Measurements from ENCODE around the gene FHL1.

DNA sequence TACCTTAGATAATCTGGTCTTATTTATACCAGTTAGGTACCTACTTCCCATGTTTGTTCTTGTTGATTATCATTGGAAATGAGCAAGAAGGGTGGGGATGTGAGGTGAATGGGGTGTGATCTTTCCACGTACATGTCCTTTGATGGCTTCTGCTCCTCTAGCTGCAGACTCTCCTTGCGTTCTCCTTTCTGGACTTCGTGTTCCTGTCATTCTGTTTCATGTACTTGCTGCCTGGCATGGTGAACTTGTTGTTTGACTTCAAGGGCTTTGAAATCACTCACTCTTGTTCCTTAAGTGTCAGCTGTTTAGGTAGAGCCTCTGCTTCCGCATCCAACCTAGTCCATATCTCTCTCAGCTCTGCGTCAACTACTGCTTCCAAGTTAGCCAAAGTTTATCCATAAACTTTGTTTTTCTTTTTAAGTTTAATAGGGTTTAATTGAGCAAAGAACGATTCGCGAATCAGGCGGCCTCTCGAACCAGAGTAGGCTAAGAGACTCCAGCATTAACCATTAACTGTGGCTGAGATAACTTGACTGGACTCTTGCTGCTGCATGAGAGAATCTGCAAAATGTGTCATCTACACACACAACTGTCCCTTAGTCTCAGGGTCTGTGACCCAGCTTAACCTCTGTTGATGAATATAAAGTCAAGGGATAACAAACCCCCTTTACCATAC, 42.8 kb downstream of the FHL1 start:
- TF ChIP-seq, protein P1, sequence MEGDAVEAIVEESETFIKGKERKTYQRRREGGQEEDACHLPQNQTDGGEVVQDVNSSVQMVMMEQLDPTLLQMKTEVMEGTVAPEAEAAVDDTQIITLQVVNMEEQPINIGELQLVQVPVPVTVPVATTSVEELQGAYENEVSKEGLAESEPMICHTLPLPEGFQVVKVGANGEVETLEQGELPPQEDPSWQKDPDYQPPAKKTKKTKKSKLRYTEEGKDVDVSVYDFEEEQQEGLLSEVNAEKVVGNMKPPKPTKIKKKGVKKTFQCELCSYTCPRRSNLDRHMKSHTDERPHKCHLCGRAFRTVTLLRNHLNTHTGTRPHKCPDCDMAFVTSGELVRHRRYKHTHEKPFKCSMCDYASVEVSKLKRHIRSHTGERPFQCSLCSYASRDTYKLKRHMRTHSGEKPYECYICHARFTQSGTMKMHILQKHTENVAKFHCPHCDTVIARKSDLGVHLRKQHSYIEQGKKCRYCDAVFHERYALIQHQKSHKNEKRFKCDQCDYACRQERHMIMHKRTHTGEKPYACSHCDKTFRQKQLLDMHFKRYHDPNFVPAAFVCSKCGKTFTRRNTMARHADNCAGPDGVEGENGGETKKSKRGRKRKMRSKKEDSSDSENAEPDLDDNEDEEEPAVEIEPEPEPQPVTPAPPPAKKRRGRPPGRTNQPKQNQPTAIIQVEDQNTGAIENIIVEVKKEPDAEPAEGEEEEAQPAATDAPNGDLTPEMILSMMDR (IDR thresholded peaks at IDR 0.05): no peak
- TF ChIP-seq, protein P2, sequence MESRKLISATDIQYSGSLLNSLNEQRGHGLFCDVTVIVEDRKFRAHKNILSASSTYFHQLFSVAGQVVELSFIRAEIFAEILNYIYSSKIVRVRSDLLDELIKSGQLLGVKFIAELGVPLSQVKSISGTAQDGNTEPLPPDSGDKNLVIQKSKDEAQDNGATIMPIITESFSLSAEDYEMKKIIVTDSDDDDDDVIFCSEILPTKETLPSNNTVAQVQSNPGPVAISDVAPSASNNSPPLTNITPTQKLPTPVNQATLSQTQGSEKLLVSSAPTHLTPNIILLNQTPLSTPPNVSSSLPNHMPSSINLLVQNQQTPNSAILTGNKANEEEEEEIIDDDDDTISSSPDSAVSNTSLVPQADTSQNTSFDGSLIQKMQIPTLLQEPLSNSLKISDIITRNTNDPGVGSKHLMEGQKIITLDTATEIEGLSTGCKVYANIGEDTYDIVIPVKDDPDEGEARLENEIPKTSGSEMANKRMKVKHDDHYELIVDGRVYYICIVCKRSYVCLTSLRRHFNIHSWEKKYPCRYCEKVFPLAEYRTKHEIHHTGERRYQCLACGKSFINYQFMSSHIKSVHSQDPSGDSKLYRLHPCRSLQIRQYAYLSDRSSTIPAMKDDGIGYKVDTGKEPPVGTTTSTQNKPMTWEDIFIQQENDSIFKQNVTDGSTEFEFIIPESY (IDR thresholded peaks at IDR 0.05; ENCODE audit: borderline replicate concordance, low read depth): no peak
- TF ChIP-seq TEAD4 (IDR thresholded peaks at IDR 0.05; ENCODE audit: borderline replicate concordance, insufficient read depth): no peak
- TF ChIP-seq GATA2 (CRISPR knock-in tag; IDR thresholded peaks at IDR 0.05): no peak
- TF ChIP-seq POLR2AphosphoS5 (IDR thresholded peaks at IDR 0.05; ENCODE audit: low read depth, low read length): no peak
- TF ChIP-seq, protein P3, sequence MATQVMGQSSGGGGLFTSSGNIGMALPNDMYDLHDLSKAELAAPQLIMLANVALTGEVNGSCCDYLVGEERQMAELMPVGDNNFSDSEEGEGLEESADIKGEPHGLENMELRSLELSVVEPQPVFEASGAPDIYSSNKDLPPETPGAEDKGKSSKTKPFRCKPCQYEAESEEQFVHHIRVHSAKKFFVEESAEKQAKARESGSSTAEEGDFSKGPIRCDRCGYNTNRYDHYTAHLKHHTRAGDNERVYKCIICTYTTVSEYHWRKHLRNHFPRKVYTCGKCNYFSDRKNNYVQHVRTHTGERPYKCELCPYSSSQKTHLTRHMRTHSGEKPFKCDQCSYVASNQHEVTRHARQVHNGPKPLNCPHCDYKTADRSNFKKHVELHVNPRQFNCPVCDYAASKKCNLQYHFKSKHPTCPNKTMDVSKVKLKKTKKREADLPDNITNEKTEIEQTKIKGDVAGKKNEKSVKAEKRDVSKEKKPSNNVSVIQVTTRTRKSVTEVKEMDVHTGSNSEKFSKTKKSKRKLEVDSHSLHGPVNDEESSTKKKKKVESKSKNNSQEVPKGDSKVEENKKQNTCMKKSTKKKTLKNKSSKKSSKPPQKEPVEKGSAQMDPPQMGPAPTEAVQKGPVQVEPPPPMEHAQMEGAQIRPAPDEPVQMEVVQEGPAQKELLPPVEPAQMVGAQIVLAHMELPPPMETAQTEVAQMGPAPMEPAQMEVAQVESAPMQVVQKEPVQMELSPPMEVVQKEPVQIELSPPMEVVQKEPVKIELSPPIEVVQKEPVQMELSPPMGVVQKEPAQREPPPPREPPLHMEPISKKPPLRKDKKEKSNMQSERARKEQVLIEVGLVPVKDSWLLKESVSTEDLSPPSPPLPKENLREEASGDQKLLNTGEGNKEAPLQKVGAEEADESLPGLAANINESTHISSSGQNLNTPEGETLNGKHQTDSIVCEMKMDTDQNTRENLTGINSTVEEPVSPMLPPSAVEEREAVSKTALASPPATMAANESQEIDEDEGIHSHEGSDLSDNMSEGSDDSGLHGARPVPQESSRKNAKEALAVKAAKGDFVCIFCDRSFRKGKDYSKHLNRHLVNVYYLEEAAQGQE (IDR thresholded peaks at IDR 0.05; ENCODE audit: low read depth, low read length): no peak
- no peak for TF ChIP-seq JUND (IDR thresholded peaks at IDR 0.05)
